Activated naive CD8-positive, alpha-beta T cell treated with anti-CD3 and anti-CD28 coated beads, Interleukin-2, amount 10 ng/mL, durations not matched to agents 7 days and 5 days (primary cell): ENCODE results near the gene TARP.

ENCODE experiments used
- ATAC-seq: fragments of 150-1000 bp; cut with Tn5 transposase; one replicate; pipeline ENCODE4 v1.10.0; 2021; ENCODE audit warnings: low read depth, moderate library complexity
- POLR2A ChIA-PET: fragments of 350-600 bp; sonication (Branson Sonifier 250); formaldehyde crosslinking; loops from one replicate; lab custom pipeline; 2021; ENCODE audit warnings: antibody characterized with exemption; lab: Charles Lee
- DNase-seq: peaks from one replicate; pipeline ENCODE4 v3.0.0; 2021
- H3K27ac Mint-ChIP-seq: one replicate; pipeline ENCODE4 v1.8.0; 2022; ENCODE audit warnings: mild to moderate bottlenecking, mixed read lengths
- H3K27me3 Mint-ChIP-seq: one replicate; pipeline ENCODE4 v1.8.0; 2022; ENCODE audit warnings: mild to moderate bottlenecking, moderate library complexity, mixed read lengths
- H3K36me3 Mint-ChIP-seq: one replicate; pipeline ENCODE4 v1.8.0; 2021; ENCODE audit warnings: mild to moderate bottlenecking, mixed read lengths
- H3K4me1 Mint-ChIP-seq: one replicate; pipeline ENCODE4 v1.8.0; 2021; ENCODE audit warnings: mixed read lengths
- H3K4me3 Mint-ChIP-seq: one replicate; pipeline ENCODE4 v1.8.0; 2022; ENCODE audit warnings: mild to moderate bottlenecking, moderate library complexity, mixed read lengths
- H3K9me3 Mint-ChIP-seq: one replicate; pipeline ENCODE4 v1.8.0; 2021; ENCODE audit warnings: mixed read lengths

Gene TARP

GRCh38 chr7:38273286-38273995 lies at the start of gene TARP:
TARP (minus strand) TSS chr7:38273636.
- no peaks in the 10 kb centered on the region for H3K27me3 Mint-ChIP-seq
- H3K4me1 Mint-ChIP-seq = no peaks in the 10 kb centered on the region
- H3K4me3 Mint-ChIP-seq = peak within 1 kb of the TSS; percentile 44
- no peaks in the 10 kb centered on the region for H3K36me3 Mint-ChIP-seq
- POLR2A ChIA-PET = no interaction called here
- ATAC-seq = no peak
- DNase-seq = no peak
- H3K27ac Mint-ChIP-seq = no peak within 1 kb of the TSS
- no peaks in the 10 kb centered on the region for H3K9me3 Mint-ChIP-seq

- no peak overlapping the region for H3K4me3 Mint-ChIP-seq
- ATAC-seq = no peak
- H3K27me3 Mint-ChIP-seq = no peaks in the 10 kb centered on the region
- H3K36me3 Mint-ChIP-seq = no peaks in the 10 kb centered on the region
- POLR2A ChIA-PET = no interaction called here
- H3K9me3 Mint-ChIP-seq = no peaks in the 10 kb centered on the region
- H3K27ac Mint-ChIP-seq = no peak overlapping the region
- peaks cover 30% of the 10 kb centered on the region for H3K4me1 Mint-ChIP-seq
- DNase-seq = no peak
These were observed 49.7 kb upstream of the TARP start for GRCh38 chr7:38323156-38323555.

GRCh38 chr7:38322461-38322860 lies 49.0 kb upstream of the TARP start:
- POLR2A ChIA-PET = interaction anchor here (2.2 kb wide), 1 partner anchor 8 kb away, joined by 9 read pairs; no protein-coding TSS in a partner anchor
- Mint-ChIP-seq H3K27me3 (no peaks in the 10 kb centered on the region), H3K4me3 (no peak overlapping the region), H3K36me3 (no peaks in the 10 kb centered on the region), H3K9me3 (no peaks in the 10 kb centered on the region), H3K27ac (no peak overlapping the region), H3K4me1 (peaks cover 31% of the 10 kb centered on the region)
- no peak for ATAC-seq
- DNase-seq = no peak

GRCh38 chr7:38321967-38322366 lies 48.5 kb upstream of the TARP start:
- Mint-ChIP-seq H3K27me3 (no peaks in the 10 kb centered on the region), H3K36me3 (no peaks in the 10 kb centered on the region), H3K4me1 (peaks cover 30% of the 10 kb centered on the region), H3K27ac (no peak overlapping the region), H3K9me3 (no peaks in the 10 kb centered on the region), H3K4me3 (no peak overlapping the region)
- no peak for DNase-seq
- ATAC-seq = no peak
- POLR2A ChIA-PET = interaction anchor here (2.2 kb wide), 1 partner anchor 8 kb away, joined by 9 read pairs; no protein-coding TSS in a partner anchor

GRCh38 chr7:38321515-38321944 lies 48.1 kb upstream of the TARP start:
- Mint-ChIP-seq H3K4me3 (peak overlapping the region; percentile 48), H3K27me3 (no peaks in the 10 kb centered on the region), H3K36me3 (no peaks in the 10 kb centered on the region), H3K4me1 (peaks cover 29% of the 10 kb centered on the region), H3K9me3 (no peaks in the 10 kb centered on the region), H3K27ac (peak overlapping the region; percentile 64)
- no peak for ATAC-seq
- no peak for DNase-seq
- POLR2A ChIA-PET = interaction anchor here (2.2 kb wide), 1 partner anchor 9 kb away, joined by 9 read pairs; no protein-coding TSS in a partner anchor

- Mint-ChIP-seq H3K36me3 (no peaks in the 10 kb centered on the region), H3K27ac (peak overlapping the region; percentile 64), H3K4me3 (peak overlapping the region; percentile 80), H3K9me3 (no peaks in the 10 kb centered on the region), H3K4me1 (peaks cover 29% of the 10 kb centered on the region), H3K27me3 (no peaks in the 10 kb centered on the region)
- POLR2A ChIA-PET = interaction anchor here (2.2 kb wide), 1 partner anchor 9 kb away, joined by 9 read pairs; no protein-coding TSS in a partner anchor
- ATAC-seq (no peak), DNase-seq (no peak)
These were observed 47.6 kb upstream of the TARP start for GRCh38 chr7:38321050-38321449.

- no peak for DNase-seq
- H3K27ac Mint-ChIP-seq = peak overlapping the region; percentile 89
- peak overlapping the region; percentile 80 for H3K4me3 Mint-ChIP-seq
- no peaks in the 10 kb centered on the region for H3K9me3 Mint-ChIP-seq
- H3K4me1 Mint-ChIP-seq = peaks cover 29% of the 10 kb centered on the region
- H3K27me3 Mint-ChIP-seq = no peaks in the 10 kb centered on the region
- H3K36me3 Mint-ChIP-seq = no peaks in the 10 kb centered on the region
- POLR2A ChIA-PET = interaction anchor here (0.6 kb wide), 1 partner anchor 14 kb away, joined by 3 read pairs; no protein-coding TSS in a partner anchor
- peak; percentile 43 for ATAC-seq
These were observed 46.4 kb upstream of the TARP start for GRCh38 chr7:38319873-38320272.

GRCh38 chr7:38318803-38319416 lies 45.5 kb upstream of the TARP start:
- ATAC-seq (peak; percentile 44), DNase-seq (no peak)
- Mint-ChIP-seq H3K27me3 (no peaks in the 10 kb centered on the region), H3K9me3 (no peaks in the 10 kb centered on the region), H3K27ac (peak overlapping the region; percentile 89), H3K4me1 (peaks cover 31% of the 10 kb centered on the region), H3K36me3 (no peaks in the 10 kb centered on the region), H3K4me3 (peak overlapping the region; percentile 74)
- POLR2A ChIA-PET = interaction anchor here (0.5 to 1.5 kb wide), 2 partner anchors 50 to 86 kb away, joined by 3 to 4 read pairs; no protein-coding TSS in a partner anchor

GRCh38 chr7:38318241-38318640 lies 44.8 kb upstream of the TARP start:
- POLR2A ChIA-PET = interaction anchor here (0.5 to 1.5 kb wide), 3 partner anchors 12 to 85 kb away, joined by 3 to 4 read pairs (median 3); no protein-coding TSS in a partner anchor
- H3K36me3 Mint-ChIP-seq = no peaks in the 10 kb centered on the region

GRCh38 chr7:38317515-38317914 lies 44.1 kb upstream of the TARP start:
- no peak for DNase-seq
- Mint-ChIP-seq H3K27ac (peak overlapping the region; percentile 60), H3K4me1 (peaks cover 31% of the 10 kb centered on the region), H3K36me3 (no peaks in the 10 kb centered on the region), H3K4me3 (peak overlapping the region; percentile 74), H3K9me3 (no peaks in the 10 kb centered on the region), H3K27me3 (no peaks in the 10 kb centered on the region)
- POLR2A ChIA-PET = interaction anchor here (0.6 to 1.5 kb wide), 2 partner anchors 12 to 84 kb away, joined by 3 to 4 read pairs; no protein-coding TSS in a partner anchor
- ATAC-seq = peak; percentile 43

More at GRCh38 chr7:38318241-38318640, 44.8 kb upstream of the TARP start:
- no peaks in the 10 kb centered on the region for H3K9me3 Mint-ChIP-seq
- peak overlapping the region; percentile 74 for H3K4me3 Mint-ChIP-seq
- DNase-seq (no peak), ATAC-seq (no peak)
- peaks cover 31% of the 10 kb centered on the region for H3K4me1 Mint-ChIP-seq
- peak overlapping the region; percentile 89 for H3K27ac Mint-ChIP-seq
- H3K27me3 Mint-ChIP-seq = no peaks in the 10 kb centered on the region

- POLR2A ChIA-PET = interaction anchor here (1.5 kb wide), 1 partner anchor 84 kb away, joined by 4 read pairs; no protein-coding TSS in a partner anchor
- peak overlapping the region; percentile 54 for H3K27ac Mint-ChIP-seq
These were observed 43.4 kb upstream of the TARP start for GRCh38 chr7:38316733-38317360.

GRCh38 chr7:38315410-38315809 lies 42.0 kb upstream of the TARP start:
- ATAC-seq (no peak), DNase-seq (no peak)
- Mint-ChIP-seq H3K36me3 (no peaks in the 10 kb centered on the region), H3K27me3 (no peaks in the 10 kb centered on the region), H3K9me3 (no peaks in the 10 kb centered on the region), H3K4me3 (no peak overlapping the region), H3K4me1 (peaks cover 21% of the 10 kb centered on the region), H3K27ac (no peak overlapping the region)
- POLR2A ChIA-PET = no interaction called here

More at GRCh38 chr7:38316733-38317360, 43.4 kb upstream of the TARP start:
- no peak for DNase-seq
- no peak for ATAC-seq
- H3K9me3 Mint-ChIP-seq = no peaks in the 10 kb centered on the region
- peaks cover 31% of the 10 kb centered on the region for H3K4me1 Mint-ChIP-seq
- H3K27me3 Mint-ChIP-seq = no peaks in the 10 kb centered on the region
- no peaks in the 10 kb centered on the region for H3K36me3 Mint-ChIP-seq
- H3K4me3 Mint-ChIP-seq = peak overlapping the region; percentile 74

GRCh38 chr7:38312821-38313220 lies 39.4 kb upstream of the TARP start:
- no peaks in the 10 kb centered on the region for H3K9me3 Mint-ChIP-seq
- H3K4me1 Mint-ChIP-seq = peaks cover 4% of the 10 kb centered on the region
- H3K36me3 Mint-ChIP-seq = no peaks in the 10 kb centered on the region
- no peaks in the 10 kb centered on the region for H3K27me3 Mint-ChIP-seq
- peak overlapping the region; percentile 73 for H3K27ac Mint-ChIP-seq
- POLR2A ChIA-PET = no interaction called here
- DNase-seq = no peak
- no peak for ATAC-seq
- peak overlapping the region; percentile 63 for H3K4me3 Mint-ChIP-seq
